Activated CD4-positive, alpha-beta T cell treated with anti-CD3 and anti-CD28 coated beads for 4 hours (primary cell): ENCODE measurements around the gene GCNA.
"Not testable (repeated sequence)": the region's sequence is repeated elsewhere in the genome, so short reads cannot be mapped to it uniquely, and the experiment has no call there.

Experiments used
- DNase-seq, 2 donors: peaks; one replicate each; pipeline ENCODE4 v3.0.0-alpha.2; 2020

The GCNA gene

DNA sequence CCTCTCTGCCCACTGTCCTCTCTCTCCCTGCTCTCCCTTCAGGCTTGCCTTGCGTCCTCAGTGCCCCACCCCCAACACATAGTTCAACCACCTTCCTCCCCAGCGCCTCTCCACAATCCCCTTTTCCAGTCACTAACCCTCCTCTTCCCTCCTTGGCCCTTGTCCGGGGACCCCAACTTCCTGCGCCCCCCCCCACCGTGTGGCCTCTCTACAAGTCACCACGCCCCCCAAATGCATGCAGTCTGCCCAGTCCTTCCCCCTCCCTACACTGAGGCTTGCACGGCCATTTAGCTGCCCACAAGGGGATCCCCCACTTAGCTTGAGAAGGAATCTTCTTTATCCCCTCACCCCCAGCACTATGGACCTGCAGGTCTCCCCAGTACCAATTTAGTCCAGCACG, 39.5 kb downstream of the GCNA start:
- DNase-seq = no peak

- peak; percentile 60 to 67 for DNase-seq
Observed at GRCh38 chrX:71618303-71618721, 40.1 kb downstream of the GCNA start, which contains the start of gene CXCR3. Gene CXCR3, minus strand, starts transcription at chrX:71618511. Its CDS starts 62 bp downstream, at chrX:71618449.

DNA sequence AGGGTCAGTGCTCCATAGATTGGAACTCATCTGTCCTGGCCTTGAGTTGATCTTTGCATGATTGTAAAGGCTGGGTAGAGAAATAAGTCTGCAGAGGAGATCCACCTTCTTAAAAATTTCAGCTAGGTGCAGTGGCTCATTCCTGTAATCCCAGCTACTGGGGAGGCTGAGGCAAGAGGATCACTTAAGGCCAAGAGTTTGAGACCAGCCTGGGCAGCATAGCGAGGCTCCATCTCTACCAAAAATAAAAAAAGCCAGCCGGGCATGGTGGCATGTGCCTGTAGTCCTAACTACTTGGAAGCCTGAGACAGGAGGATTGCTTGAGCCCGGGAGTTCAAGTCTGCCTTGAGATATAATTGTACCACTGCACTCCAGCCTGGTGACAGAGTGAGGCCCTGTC, 40.5 kb downstream of the GCNA start:
- no peak for DNase-seq

GRCh38 chrX:71619193-71619592, 41.0 kb downstream of the GCNA start:
- peak; percentile 67 to 68 for DNase-seq

DNA sequence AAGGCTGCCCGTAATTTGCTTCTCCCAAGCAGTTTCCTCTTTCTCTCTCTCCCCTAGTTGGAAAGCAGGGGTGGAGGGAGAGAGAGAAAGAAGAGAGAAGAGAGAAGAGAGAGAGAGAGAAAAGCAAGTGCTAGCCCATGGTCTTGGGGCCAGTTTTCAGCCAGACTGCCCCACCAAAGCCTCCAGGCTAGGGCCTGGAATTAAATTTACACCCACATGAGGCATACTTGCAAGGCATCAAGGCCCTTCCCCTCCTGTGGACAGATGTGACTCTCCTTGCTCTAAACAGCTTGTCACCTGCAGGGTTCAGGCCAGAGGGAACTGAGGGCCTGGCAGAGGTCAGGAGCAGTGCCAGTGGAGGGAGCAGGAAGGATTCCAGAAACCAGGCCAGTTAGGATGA, 41.7 kb downstream of the GCNA start:
- DNase-seq = no peak

DNA sequence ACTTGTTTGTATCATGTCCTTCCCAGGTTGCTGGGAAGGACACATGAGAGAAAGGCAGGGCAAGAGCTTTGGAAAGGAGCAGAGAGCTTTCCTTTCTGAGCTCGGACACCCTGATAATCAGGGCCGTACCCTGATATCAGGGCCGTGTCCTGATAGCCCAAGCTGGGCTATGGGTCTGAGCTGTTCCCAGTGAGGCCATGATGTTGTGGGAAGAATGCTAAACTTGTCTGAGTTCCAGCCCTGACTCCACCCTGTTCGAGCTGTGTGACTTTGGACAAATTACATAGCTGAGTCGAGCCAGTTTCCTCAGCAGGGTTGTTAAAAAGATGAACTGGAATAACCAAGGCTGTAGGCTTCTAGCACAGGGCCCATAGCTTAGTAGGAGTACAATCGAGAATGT, 43.4 kb downstream of the GCNA start:
- DNase-seq = no peak

DNA sequence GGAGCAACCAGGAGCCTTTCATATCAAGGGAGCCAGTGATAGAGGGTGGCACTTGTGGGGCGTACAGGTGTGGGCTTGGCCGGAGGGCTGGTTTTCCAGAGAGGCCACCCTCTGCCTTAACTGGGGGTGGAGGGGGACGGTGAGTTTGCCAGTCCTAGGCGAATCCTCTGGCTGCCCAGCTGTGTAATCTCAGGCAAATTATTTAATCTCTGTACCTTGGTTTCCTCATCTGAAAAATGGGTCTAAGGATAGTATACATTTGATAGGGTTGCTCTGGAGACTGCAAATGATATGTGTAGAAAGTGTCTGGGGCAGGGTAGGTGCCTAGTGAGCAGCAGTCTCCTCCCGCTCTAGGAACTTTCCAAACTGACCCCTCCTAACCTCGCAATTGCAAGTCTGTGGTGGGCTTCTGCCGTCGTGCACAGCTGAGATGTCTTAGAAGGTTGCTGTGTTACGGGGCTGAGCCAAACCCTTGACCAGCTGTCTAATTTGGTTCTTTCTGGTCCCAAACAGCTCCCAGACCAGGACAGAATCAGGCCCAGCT, 43.9 kb downstream of the GCNA start:
- no peak for DNase-seq

- DNase-seq = peak; percentile 46 to 53
Observed at GRCh38 chrX:71622576-71623450, 44.6 kb downstream of the GCNA start.

DNA sequence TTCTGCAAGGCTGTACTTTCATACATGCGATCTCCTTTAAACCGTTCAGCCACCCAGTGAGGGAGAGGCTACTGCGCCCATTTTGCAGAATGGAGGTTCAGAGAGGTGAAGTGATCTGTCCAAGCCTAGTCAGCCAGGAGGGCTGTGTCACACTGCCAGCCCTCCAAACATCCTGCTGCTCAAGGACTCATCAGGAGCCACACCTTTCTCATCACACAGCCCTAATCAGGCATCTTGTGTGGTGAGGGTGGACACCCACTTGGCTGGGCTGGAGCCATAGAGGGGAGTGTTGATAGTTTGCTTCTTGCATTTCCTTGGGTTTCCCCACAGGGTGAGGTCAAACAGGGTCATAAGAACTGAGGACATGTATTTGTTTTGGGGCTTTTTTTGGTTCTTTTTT, 45.5 kb downstream of the GCNA start:
- no peak for DNase-seq

- DNase-seq = no peak
Observed at GRCh38 chrX:71625471-71625870, 47.2 kb downstream of the GCNA start.

- no peak for DNase-seq
Observed at GRCh38 chrX:71626576-71626975, 48.3 kb downstream of the GCNA start.

DNA sequence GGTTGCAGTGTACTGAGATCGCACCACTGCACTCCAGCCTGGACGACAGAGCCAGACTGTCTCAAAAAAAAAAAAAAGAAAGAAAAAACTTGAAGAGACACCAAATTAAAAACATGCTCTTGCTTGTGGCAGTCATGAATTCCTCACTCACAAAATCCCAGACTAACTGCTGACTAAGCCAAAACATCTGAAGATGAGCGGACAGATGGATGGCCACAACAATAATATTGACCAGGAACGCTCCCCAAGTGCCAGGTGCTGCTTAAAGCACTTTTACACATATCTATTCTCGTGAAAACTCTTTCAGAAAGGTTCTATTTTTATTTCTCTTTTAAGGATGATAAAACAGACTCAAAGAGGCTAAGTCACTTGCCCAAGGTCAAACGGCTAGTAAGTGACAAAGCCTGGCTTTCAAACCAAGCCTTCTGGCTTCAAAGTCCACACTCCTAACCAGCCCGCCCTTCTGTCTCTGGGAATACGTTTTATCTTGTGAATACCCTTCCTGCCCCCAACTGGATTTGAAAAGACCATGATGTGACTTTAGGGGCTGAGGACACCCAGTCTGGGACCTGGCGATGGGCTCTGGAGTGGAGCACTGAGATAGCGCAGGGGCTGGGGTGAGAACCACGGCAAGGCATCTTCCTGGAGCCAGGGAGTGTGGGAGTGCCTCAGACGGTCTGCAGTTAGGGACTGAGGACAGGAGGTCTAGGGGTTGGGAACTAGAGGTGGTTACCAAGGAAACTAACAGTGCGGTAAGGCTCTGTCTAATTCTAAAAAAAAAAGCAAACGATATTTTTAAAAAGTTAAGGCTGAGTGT, 49.6 kb downstream of the GCNA start:
- no peak for DNase-seq

DNA sequence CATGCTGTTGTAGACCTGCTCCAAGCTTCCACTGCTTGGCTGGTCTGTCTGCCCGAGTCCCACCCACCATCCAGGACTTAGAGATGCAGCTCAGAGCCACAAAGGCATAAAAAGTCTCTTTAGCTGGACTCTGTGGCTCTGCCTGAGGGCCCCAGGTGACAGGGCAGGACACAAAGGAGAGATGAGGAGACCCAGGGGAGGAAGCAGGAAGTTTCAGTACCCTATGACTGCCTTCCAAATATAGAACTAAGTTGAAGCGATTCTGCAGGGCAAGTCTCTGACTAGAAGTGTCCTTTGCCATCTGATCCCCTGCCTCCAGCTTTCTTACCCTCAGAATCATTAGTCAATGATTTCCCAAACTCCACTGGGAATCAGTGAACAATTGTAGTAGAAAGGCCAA, 51.2 kb downstream of the GCNA start:
- DNase-seq = no peak

DNA sequence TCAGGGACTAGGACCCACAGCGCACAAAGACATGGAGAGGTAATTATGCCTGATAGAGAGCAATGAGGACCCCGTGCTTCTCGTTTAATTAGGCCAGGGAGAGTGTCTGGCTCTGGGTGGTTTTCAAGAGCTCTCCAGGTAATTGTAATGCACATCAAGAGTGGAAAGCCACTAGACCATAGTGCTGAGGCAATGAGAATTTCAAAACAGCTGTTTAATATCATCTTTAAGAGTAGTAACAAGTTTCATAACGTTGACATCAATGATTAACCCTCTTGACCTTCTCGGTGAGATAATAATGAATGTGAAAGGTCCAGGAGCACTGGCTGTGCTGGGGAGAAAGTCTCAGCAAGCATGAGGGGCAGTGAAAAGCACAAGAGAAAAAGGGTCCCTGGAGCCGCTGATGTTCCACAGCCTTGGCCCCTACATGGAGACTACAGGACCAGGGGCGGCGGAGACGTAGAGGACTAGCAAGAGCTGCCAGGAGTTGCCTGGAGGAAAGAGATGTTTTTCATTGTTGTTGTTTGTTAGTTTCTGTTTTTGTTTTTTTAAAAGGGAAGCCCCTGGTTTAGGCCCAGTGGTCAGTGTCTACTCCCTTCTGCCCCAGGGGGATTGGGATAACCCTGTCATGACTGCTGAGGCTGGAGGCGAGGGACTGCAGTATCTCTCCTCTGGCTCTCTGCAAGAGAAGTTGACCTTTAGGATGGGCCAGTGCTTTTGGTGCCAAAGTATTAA, 54.9 kb downstream of the GCNA start:
- no peak for DNase-seq

DNA sequence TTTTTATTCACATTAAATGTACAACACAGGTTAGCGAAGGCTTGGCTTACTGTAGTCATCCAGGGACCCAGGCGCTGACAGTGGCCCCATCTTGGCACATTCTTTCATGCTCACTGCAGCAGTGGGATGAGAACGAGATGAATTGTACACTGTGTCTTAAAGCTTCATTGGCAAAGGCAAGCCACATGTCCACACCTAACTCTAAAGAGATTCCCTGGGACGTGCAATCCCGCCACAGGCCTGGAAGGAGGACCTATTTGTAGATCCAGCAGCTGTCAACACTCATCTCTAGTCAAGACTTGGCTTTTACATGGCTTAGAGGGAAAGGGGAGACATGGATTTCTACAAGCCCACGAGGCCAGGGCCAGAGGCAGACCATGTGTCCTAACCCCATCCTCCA, 56.1 kb downstream of the GCNA start:
- no peak for DNase-seq

DNA sequence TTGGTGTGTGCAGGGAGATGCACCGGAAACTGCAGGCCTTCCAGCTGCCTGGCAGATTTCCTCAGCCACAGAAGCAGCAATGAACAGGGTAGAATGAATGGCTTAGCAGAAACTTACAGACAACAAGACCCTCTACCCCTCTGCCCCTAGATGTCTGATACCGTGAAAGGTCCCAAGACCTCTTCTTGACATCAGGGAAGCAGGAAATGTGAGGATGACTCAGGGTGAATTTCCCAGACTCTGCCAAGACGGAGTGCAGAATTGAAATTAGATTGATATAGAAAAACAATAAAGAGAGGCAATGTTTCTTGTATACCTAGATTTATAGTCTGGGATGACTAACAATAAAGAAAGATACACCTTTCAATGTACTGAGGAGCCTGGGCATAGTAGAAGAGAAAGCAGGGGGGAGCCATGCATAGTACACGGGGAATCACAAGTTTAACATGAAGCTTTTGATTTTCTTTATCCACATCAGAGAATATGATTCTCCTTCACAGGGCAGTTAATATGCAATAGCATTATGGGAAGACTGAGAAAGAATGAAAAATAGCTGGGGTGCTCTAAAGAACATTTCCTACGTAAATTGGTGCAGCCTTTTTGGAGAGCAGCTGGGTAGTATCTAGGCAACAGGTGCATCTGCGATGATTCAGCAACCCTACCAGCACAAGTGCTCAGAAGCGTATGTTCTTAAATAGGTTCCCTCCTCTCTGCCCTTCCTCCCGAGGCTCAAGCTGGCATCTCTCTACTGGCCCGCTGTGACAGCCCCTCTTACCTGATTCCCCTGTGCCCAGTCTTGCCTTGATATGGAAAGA, 58.4 kb downstream of the GCNA start:
- no peak for DNase-seq

DNA sequence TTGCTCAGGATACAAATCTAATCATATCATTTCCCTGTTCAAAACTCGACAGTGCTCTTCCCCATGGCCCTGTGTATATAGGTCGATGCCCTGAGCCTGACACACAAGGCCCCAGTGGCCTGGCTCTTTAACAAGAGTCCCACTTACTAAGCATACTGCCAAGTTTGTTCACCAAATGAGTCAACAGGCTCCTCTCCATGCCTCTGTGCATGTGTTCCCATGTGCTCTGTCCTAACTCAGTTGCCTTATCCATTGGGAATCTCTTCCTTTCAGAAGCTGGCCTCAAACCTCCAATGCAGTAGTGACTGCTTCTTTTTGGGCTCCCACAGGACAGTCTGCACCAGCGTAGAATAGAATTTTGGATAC, 59.0 kb downstream of the GCNA start:
- DNase-seq = no peak

- no peak for DNase-seq
Observed at GRCh38 chrX:71637848-71638247, 59.6 kb downstream of the GCNA start.

- DNase-seq = no peak
Observed at GRCh38 chrX:71638409-71638808, 60.2 kb downstream of the GCNA start.

GRCh38 chrX:71640002-71640401, 61.8 kb downstream of the GCNA start:
- DNase-seq = no peak

GRCh38 chrX:71644406-71644805, 66.2 kb downstream of the GCNA start:
- DNase-seq = not testable (repeated sequence)

GRCh38 chrX:71650333-71650969, 72.2 kb downstream of the GCNA start:
- peak in 1 of 2 donors; percentile 22 for DNase-seq
